Measurements from ENCODE around the gene FLT4. TPM values are rescaled to one million over a fixed set of nuclear protein-coding genes. Genes with fewer than 3 reads are reported as not detected.

FLT4 gene
- total and polyA plus RNA-seq, 7 donors, result 1.7 to 7.3 (median 3.5) TPM

GRCh38 chr5:180604271-180604670 lies 45.1 kb downstream of the FLT4 start:
- H3K27me3 ChIP-seq (ENCODE audit: insufficient read depth in 3 of 3, low read length in 2 of 3), result no peaks in the 10 kb centered on the region
- H3K4me3 ChIP-seq, result no peak overlapping the region
- H3K36me3 ChIP-seq (ENCODE audit: insufficient read depth in 1 of 2, low read depth in 1 of 2), result no peaks in the 10 kb centered on the region
- H3K9me3 ChIP-seq, result no peaks in the 10 kb centered on the region
- H3K27ac ChIP-seq, result no peak overlapping the region
- peak in 1 of 2 donors; percentile 28 for DNase-seq
- intact Hi-C loops (cut with DNase I), result no loop called here
- WGBS, 3 donors, result 83 to 87% (median 84%) methylated on average over 13 of the region's 13 CpGs
- no peak for TF ChIP-seq CTCF (IDR thresholded peaks at IDR 0.05)
- ATAC-seq, result no peak
- no peaks in the 10 kb centered on the region for H3K4me1 ChIP-seq

GRCh38 chr5:180603076-180603594 lies 46.3 kb downstream of the FLT4 start:
- H3K4me1 ChIP-seq, result no peaks in the 10 kb centered on the region
- ATAC-seq (no peak), DNase-seq (peak; percentile 2 to 40)
- no peak for TF ChIP-seq CTCF (IDR thresholded peaks at IDR 0.05)
- H3K4me3 ChIP-seq, result no peak overlapping the region
- intact Hi-C loops (cut with DNase I), result no loop called here
- H3K36me3 ChIP-seq (ENCODE audit: insufficient read depth in 1 of 2, low read depth in 1 of 2), result no peaks in the 10 kb centered on the region
- H3K27ac ChIP-seq, result no peak overlapping the region
- H3K9me3 ChIP-seq, result no peaks in the 10 kb centered on the region
- peaks cover 0 to 2% (median 0%) of the 10 kb centered on the region in 3 donors for H3K27me3 ChIP-seq (ENCODE audit: insufficient read depth in 3 of 3, low read length in 2 of 3)
- WGBS, 3 donors, result 77 to 82% (median 81%) methylated on average over 19 of the region's 19 CpGs

GRCh38 chr5:180602481-180603075 lies 46.8 kb downstream of the FLT4 start:
- intact Hi-C loops (cut with DNase I), result no loop called here
- peak in 1 of 2 donors; percentile 16 for DNase-seq
- no peaks in the 10 kb centered on the region for H3K4me1 ChIP-seq
- H3K9me3 ChIP-seq, result no peaks in the 10 kb centered on the region
- no peak overlapping the region for H3K27ac ChIP-seq
- no peak for TF ChIP-seq CTCF (IDR thresholded peaks at IDR 0.05)
- no peak for ATAC-seq
- WGBS, 3 donors, result 33 to 45% (median 34%) methylated on average over 11 to 15 of the region's 15 CpGs
- no peak overlapping the region for H3K4me3 ChIP-seq
- peaks cover 0 to 2% (median 0%) of the 10 kb centered on the region in 3 donors for H3K27me3 ChIP-seq (ENCODE audit: insufficient read depth in 3 of 3, low read length in 2 of 3)
- no peaks in the 10 kb centered on the region for H3K36me3 ChIP-seq (ENCODE audit: insufficient read depth in 1 of 2, low read depth in 1 of 2)

- peak in 1 of 2 donors; percentile 42 for DNase-seq
- TF ChIP-seq CTCF (IDR thresholded peaks at IDR 0.05), result no peak
Observed at GRCh38 chr5:180601591-180602480, 47.6 kb downstream of the FLT4 start.

More at GRCh38 chr5:180601591-180602480, 47.6 kb downstream of the FLT4 start:
- H3K36me3 ChIP-seq (ENCODE audit: insufficient read depth in 1 of 2, low read depth in 1 of 2), result no peaks in the 10 kb centered on the region
- no peaks in the 10 kb centered on the region for H3K9me3 ChIP-seq
- H3K27me3 ChIP-seq (ENCODE audit: insufficient read depth in 3 of 3, low read length in 2 of 3), result peaks cover 0 to 2% (median 0%) of the 10 kb centered on the region in 3 donors
- no peak overlapping the region for H3K27ac ChIP-seq
- no peak for ATAC-seq
- no peak overlapping the region for H3K4me3 ChIP-seq
- WGBS, 3 donors, result 70 to 78% (median 72%) methylated on average over 35 to 36 of the region's 36 CpGs
- no peaks in the 10 kb centered on the region for H3K4me1 ChIP-seq
- intact Hi-C loops (cut with DNase I), result no loop called here
